Cerebellar cortex (tissue), 1 donor: ENCODE results near the gene KCNMB2.

ENCODE experiments used
- DNase-seq: peaks from one replicate; pipeline ENCODE4 v3.0.0-alpha.2; 2015; ENCODE audit warnings: low spot score

Gene KCNMB2

GRCh38 chr3:178752843-178753242, 216.6 kb downstream of the KCNMB2 start:
- DNase-seq: no peak

GRCh38 chr3:178754852-178755510, 218.7 kb downstream of the KCNMB2 start:
- DNase-seq: peak; percentile 9

GRCh38 chr3:178761024-178761423, 224.8 kb downstream of the KCNMB2 start:
- no peak for DNase-seq

GRCh38 chr3:178761461-178761860, 225.2 kb downstream of the KCNMB2 start:
- no peak for DNase-seq

GRCh38 chr3:178762385-178762784, 226.1 kb downstream of the KCNMB2 start:
- DNase-seq: no peak

- DNase-seq: no peak
These were observed 229.2 kb downstream of the KCNMB2 start for GRCh38 chr3:178765472-178765871.

GRCh38 chr3:178767581-178767980, 231.3 kb downstream of the KCNMB2 start:
- no peak for DNase-seq

- DNase-seq: no peak
These were observed 232.0 kb downstream of the KCNMB2 start for GRCh38 chr3:178768072-178768864.

GRCh38 chr3:178771511-178771910, 235.3 kb downstream of the KCNMB2 start:
- no peak for DNase-seq

GRCh38 chr3:178772746-178773145, 236.5 kb downstream of the KCNMB2 start:
- no peak for DNase-seq

- no peak for DNase-seq
These were observed 237.1 kb downstream of the KCNMB2 start for GRCh38 chr3:178773358-178773757.

- no peak for DNase-seq
These were observed 241.6 kb downstream of the KCNMB2 start for GRCh38 chr3:178777718-178778411.

- no peak for DNase-seq
These were observed 242.4 kb downstream of the KCNMB2 start for GRCh38 chr3:178778589-178778988.

GRCh38 chr3:178785961-178786360, 249.7 kb downstream of the KCNMB2 start:
- DNase-seq: no peak

GRCh38 chr3:178787960-178788359, 251.7 kb downstream of the KCNMB2 start:
- no peak for DNase-seq

- DNase-seq: no peak
These were observed 258.5 kb downstream of the KCNMB2 start for GRCh38 chr3:178794711-178795110.

GRCh38 chr3:178795349-178795748, 259.1 kb downstream of the KCNMB2 start:
- DNase-seq: no peak

- DNase-seq: no peak
These were observed 266.0 kb downstream of the KCNMB2 start for GRCh38 chr3:178802259-178802658.

- DNase-seq: no peak
These were observed 266.9 kb downstream of the KCNMB2 start for GRCh38 chr3:178802993-178803693.

GRCh38 chr3:178804606-178805005, 268.4 kb downstream of the KCNMB2 start:
- no peak for DNase-seq

GRCh38 chr3:178805741-178806140, 269.5 kb downstream of the KCNMB2 start:
- DNase-seq: no peak

GRCh38 chr3:178806651-178807050, 270.4 kb downstream of the KCNMB2 start:
- DNase-seq: no peak
